Activated T-helper 2 cell treated with anti-CD3 and anti-CD28 coated beads, Interferon-gamma antibody, Interleukin-2, Interleukin-4, amounts not matched to agents 10 μg/mL and 5 μg/mL and 100 μg/mL, durations not matched to agents 14 hours and 24 hours and 36 hours (primary cell): Measurements from ENCODE around the gene ITGB1BP2. TPM values are rescaled to one million over a fixed set of nuclear protein-coding genes. Genes with fewer than 3 reads are reported as not detected.
A peak's percentile ranks its signal among the peaks of the same experiment; 100 is the strongest.
"Not testable (repeated sequence)": the region's sequence is repeated elsewhere in the genome, so short reads cannot be mapped to it uniquely, and the experiment has no call there.

Experiments used
- DNase-seq: peaks from one replicate; pipeline ENCODE4 v3.0.0; 2021; ENCODE audit warnings: low spot score
- H3K27ac Mint-ChIP-seq: one replicate; pipeline ENCODE4 v1.8.0; 2021; ENCODE audit warnings: mixed read lengths
- H3K27me3 Mint-ChIP-seq: one replicate; pipeline ENCODE4 v1.8.0; 2021; ENCODE audit warnings: low read depth, mixed read lengths
- H3K36me3 Mint-ChIP-seq: one replicate; pipeline ENCODE4 v1.8.0; 2021; ENCODE audit warnings: low read depth, mixed read lengths
- H3K4me1 Mint-ChIP-seq: one replicate; pipeline ENCODE4 v1.8.0; 2021; ENCODE audit warnings: low read depth, mixed read lengths
- H3K4me3 Mint-ChIP-seq: one replicate; pipeline ENCODE4 v1.8.0; 2021; ENCODE audit warnings: low read depth, mild to moderate bottlenecking, moderate library complexity, mixed read lengths
- H3K9me3 Mint-ChIP-seq: one replicate; pipeline ENCODE4 v1.8.0; 2021; ENCODE audit warnings: mixed read lengths
- intact Hi-C: fragments of 100-400 bp; cut with micrococcal nuclease; formaldehyde crosslinking; loops from one replicate; pipeline ENCODE4 v1.15.1; 2023
- total RNA-seq: library from RNA; stranded (reverse); gene quantifications from 2 replicates; pipeline ENCODE4 v1.2.3, GENCODE V29; 2022

Gene ITGB1BP2
- total RNA-seq, 1 donor from 2014 or later: 6.1 TPM

- intact Hi-C loops: loop anchor here (1.0 to 5.0 kb wide), 6 partner anchors 29 to 249 kb away; partner anchors contain the start of genes IL2RG, OGT and ZMYM3
- DNase-seq: peak; percentile 84
- H3K36me3 Mint-ChIP-seq: peaks cover 34% of the 10 kb centered on the region
- H3K27me3 Mint-ChIP-seq: peaks cover 3% of the 10 kb centered on the region
- no peaks in the 10 kb centered on the region for H3K9me3 Mint-ChIP-seq
- H3K4me3 Mint-ChIP-seq: peak within 1 kb of the TSS; percentile 88
- peaks cover 12% of the 10 kb centered on the region for H3K4me1 Mint-ChIP-seq
- peak within 1 kb of the TSS; percentile 100 for H3K27ac Mint-ChIP-seq
These were observed 18.0 kb upstream of the ITGB1BP2 start, which contains the start of gene NONO for GRCh38 chrX:71283403-71284143. Gene NONO (plus strand): TSS chrX:71283635. CDS start chrX:71290638, 7,003 bp downstream.

GRCh38 chrX:71285929-71286328 is 15.6 kb upstream of the ITGB1BP2 start:
- H3K4me3 Mint-ChIP-seq: peak overlapping the region; percentile 88
- H3K36me3 Mint-ChIP-seq: peaks cover 46% of the 10 kb centered on the region
- peaks cover 12% of the 10 kb centered on the region for H3K4me1 Mint-ChIP-seq
- no peak for DNase-seq
- H3K9me3 Mint-ChIP-seq: no peaks in the 10 kb centered on the region
- H3K27ac Mint-ChIP-seq: no peak overlapping the region
- intact Hi-C loops: no loop called here
- no peaks in the 10 kb centered on the region for H3K27me3 Mint-ChIP-seq

DNA sequence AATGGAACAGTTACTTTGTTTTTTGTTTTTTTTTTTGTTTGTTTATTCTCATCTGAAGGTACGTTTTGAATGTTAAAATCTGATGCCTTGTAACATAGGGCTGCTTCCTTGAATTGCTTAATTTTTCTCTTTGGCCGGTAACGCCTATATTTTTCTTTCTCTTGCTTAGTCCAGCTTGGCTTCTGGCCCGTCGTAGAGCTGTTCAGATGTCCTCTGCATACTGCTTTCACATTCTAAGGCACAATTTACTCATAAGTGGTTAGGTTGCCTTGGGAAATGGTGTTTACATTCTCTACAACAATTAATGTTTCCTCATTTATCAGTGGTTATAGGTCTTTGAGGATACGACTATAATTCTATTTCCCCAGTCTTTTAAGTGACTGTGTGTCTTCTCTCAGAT is 10.2 kb upstream of the ITGB1BP2 start:
- Mint-ChIP-seq H3K27ac (no peak overlapping the region), H3K36me3 (peaks cover 49% of the 10 kb centered on the region), H3K4me3 (no peak overlapping the region), H3K9me3 (no peaks in the 10 kb centered on the region), H3K27me3 (no peaks in the 10 kb centered on the region), H3K4me1 (peaks cover 4% of the 10 kb centered on the region)
- intact Hi-C loops: no loop called here
- DNase-seq: no peak

DNA sequence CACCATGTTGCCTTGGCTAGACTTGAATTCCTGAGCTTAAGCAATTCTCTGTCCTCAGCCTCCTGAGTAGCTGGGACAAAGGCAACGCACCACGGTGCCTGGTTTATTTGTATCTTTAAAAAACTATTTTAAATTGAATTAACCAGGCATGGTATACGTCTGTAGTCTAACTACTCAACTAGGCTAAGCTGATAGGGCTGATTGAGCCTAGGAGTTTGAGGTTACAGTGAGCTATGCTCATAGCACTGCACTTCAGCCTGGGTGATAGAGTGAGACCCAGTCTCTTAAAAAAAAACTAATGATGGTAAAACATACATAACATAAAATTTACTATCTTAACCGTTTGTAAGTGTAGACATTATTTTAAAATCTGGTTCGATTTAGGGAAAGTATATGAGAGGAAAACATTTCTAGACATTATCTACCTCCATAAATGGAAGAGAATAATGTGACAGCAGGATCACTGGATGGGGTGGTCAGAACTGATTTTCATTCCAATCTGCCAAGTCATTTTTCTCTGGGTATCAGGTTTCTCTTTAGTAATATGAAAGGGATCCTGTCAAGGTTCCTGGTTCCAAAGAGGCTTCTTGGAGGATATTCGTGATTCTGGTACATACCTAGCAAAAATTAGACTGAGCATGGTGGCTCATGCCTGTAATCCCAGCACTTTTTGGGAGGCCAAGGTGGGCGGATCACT is 8.7 kb upstream of the ITGB1BP2 start:
- DNase-seq: no peak
- Mint-ChIP-seq H3K27ac (no peak overlapping the region), H3K36me3 (peaks cover 57% of the 10 kb centered on the region), H3K4me3 (no peak overlapping the region), H3K27me3 (no peaks in the 10 kb centered on the region), H3K4me1 (peaks cover 4% of the 10 kb centered on the region), H3K9me3 (no peaks in the 10 kb centered on the region)
- intact Hi-C loops: no loop called here

DNA sequence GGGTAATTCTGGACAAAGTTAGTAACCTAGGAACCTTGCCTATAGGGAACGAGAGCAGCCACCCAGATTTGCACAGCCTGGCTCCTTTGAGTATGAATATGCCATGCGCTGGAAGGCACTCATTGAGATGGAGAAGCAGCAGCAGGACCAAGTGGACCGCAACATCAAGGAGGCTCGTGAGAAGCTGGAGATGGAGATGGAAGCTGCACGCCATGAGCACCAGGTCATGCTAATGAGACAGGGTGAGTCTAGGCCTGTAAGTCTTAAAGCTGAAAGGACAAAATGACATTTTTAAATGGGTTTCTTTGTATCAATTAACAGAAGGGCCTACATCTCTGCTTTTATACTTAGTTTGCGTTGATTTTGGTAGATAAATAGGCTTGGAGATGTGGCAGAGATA is 4.7 kb upstream of the ITGB1BP2 start:
- no peaks in the 10 kb centered on the region for H3K27me3 Mint-ChIP-seq
- H3K36me3 Mint-ChIP-seq: peaks cover 67% of the 10 kb centered on the region
- intact Hi-C loops: no loop called here

DNA sequence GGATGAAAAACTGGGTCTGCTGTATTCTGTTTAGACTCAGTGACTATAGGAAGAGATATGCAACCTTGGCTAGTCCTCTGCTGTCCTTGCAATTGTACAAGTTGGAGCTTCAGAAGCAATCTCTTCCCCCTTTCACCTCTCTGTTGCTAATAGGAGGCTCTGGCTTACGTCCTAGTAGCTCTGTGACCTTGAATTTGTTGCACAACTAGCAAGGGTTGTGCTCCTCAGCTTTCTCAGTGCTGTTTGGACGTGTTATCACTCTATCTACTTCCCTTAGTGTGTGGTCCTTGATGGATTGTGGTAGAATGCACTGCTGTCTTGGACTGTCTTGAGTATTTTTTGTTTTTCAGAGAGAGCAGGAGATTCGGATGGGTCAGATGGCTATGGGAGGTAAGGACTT is 3.4 kb upstream of the ITGB1BP2 start:
- Mint-ChIP-seq H3K27ac (no peak overlapping the region), H3K4me1 (peaks cover 17% of the 10 kb centered on the region), H3K9me3 (no peaks in the 10 kb centered on the region), H3K4me3 (no peak overlapping the region), H3K36me3 (peaks cover 72% of the 10 kb centered on the region), H3K27me3 (no peaks in the 10 kb centered on the region)
- intact Hi-C loops: no loop called here
- no peak for DNase-seq

More for the DNA sequence above, 4.7 kb upstream of the ITGB1BP2 start:
- DNase-seq: no peak
- Mint-ChIP-seq H3K9me3 (no peaks in the 10 kb centered on the region), H3K4me1 (peaks cover 4% of the 10 kb centered on the region), H3K27ac (no peak overlapping the region), H3K4me3 (no peak overlapping the region)

DNA sequence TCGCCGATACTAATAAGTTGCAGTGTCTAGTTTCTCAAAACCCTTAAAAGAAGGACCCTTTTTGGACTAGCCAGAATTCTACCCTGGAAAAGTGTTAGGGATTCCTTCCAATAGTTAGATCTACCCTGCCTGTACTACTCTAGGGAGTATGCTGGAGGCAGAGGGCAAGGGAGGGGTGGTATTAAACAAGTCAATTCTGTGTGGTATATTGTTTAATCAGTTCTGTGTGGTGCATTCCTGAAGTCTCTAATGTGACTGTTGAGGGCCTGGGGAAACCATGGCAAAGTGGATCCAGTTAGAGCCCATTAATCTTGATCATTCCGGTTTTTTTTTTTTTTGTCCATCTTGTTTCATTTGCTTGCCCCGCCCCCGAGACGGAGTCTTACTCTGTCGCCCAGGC is 1.5 kb upstream of the ITGB1BP2 start:
- not testable (repeated sequence) for H3K27ac Mint-ChIP-seq, H3K27me3 Mint-ChIP-seq, DNase-seq, H3K4me3 Mint-ChIP-seq, H3K9me3 Mint-ChIP-seq
- peaks cover 21% of the 10 kb centered on the region for H3K4me1 Mint-ChIP-seq
- H3K36me3 Mint-ChIP-seq: peaks cover 78% of the 10 kb centered on the region
- intact Hi-C loops: loop anchor here (5.0 kb wide), 1 partner anchor 67 kb away; the partner anchor contains the start of gene TAF1

DNA sequence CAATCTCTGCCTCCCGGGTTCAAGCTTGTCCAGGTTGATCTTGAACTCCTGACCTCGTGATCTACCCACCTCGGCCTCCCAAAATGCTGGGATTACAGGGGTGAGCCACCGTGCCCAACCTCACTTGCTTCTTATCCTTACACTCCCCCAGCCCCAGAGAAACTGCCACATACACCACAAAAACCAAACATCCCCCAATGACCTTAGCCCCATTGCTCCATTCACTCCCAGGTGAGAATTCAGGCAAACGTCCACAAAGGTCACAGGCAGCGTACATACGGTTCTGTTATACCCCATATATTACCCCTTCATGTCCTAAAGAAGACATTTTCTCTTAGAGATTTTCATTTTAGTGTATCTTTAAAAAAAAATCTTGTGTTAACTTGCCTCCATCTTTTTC is 1.1 kb upstream of the ITGB1BP2 start:
- Mint-ChIP-seq H3K4me1 (peaks cover 21% of the 10 kb centered on the region), H3K36me3 (peaks cover 79% of the 10 kb centered on the region)
- H3K27ac Mint-ChIP-seq, DNase-seq, H3K9me3 Mint-ChIP-seq, H3K27me3 Mint-ChIP-seq, H3K4me3 Mint-ChIP-seq: not testable (repeated sequence)
- intact Hi-C loops: loop anchor here (5.0 kb wide), 1 partner anchor 67 kb away; the partner anchor contains the start of gene TAF1

DNA sequence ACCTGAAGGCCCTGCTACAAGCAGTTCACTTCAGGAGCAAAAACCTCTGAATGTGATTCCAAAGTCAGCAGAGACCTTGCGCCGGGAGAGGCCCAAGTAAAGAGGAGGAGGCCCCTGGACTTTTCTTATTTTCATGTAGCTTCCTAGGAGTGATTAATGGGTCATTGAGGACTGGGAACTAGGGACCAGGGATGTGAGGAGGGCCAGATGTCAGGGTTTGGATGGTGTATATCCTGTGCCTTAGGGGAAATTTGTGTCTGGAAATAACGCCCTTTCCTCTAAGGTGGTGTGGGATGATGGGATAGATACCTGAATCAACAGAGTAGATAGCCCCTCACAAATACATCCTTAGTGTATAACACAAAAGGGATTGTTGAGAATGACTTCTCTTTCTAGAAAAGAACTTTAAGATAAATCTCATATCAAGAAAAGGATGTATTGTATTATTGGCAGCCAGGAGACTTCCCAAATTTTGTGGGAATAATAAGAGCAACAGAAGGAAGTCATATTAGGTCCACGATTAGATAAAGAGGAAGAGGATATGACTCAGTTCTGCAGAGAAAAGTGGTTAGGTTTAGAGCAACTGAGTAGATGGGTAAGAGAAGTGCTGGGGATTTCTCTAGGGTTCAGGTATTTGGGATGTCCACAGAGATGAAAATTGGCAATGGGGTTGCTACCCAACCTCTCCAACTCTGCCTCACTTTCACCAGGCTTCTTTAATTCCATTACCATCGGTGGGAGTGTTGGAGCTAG is 1.1 kb downstream of the ITGB1BP2 start:
- intact Hi-C loops: loop anchor here (5.0 kb wide), 1 partner anchor 65 kb away; the partner anchor contains the start of gene TAF1
- no peak for DNase-seq
- Mint-ChIP-seq H3K27ac (peak overlapping the region; percentile 34), H3K36me3 (peaks cover 61% of the 10 kb centered on the region), H3K27me3 (no peaks in the 10 kb centered on the region), H3K4me3 (no peak overlapping the region), H3K4me1 (peaks cover 21% of the 10 kb centered on the region), H3K9me3 (no peaks in the 10 kb centered on the region)

DNA sequence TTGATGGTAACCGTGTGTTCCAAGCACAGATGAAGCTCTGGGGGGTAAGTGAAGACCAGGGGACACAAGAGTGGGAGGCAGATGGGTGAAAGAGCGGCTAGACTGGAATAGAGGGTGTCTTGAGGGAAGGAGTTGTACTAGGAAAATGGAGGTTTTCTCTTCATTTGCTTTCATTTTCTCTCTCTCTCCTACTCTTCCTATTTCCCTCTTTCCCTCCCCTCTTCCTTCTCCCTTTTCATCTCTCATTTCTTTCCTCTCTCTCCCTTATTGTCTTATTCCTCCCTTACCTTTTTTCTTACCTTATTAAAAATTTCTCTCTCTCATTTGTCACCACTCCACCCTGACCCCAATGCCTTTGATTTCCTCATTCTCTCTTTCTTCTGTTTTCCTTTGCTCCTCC is 3.0 kb downstream of the ITGB1BP2 start:
- Mint-ChIP-seq H3K36me3 (peaks cover 53% of the 10 kb centered on the region), H3K4me1 (peaks cover 21% of the 10 kb centered on the region), H3K4me3 (no peak overlapping the region), H3K27me3 (no peaks in the 10 kb centered on the region), H3K27ac (peak overlapping the region; percentile 48), H3K9me3 (no peaks in the 10 kb centered on the region)
- intact Hi-C loops: loop anchor here (5.0 kb wide), 1 partner anchor 63 kb away; the partner anchor contains the start of gene TAF1
- DNase-seq: no peak

- Mint-ChIP-seq H3K36me3 (peaks cover 17% of the 10 kb centered on the region), H3K4me3 (no peak overlapping the region), H3K4me1 (peaks cover 3% of the 10 kb centered on the region), H3K27me3 (no peaks in the 10 kb centered on the region), H3K27ac (peak overlapping the region; percentile 40), H3K9me3 (no peaks in the 10 kb centered on the region)
- intact Hi-C loops: no loop called here
- no peak for DNase-seq
These were observed 14.4 kb downstream of the ITGB1BP2 start for GRCh38 chrX:71315917-71316316.

GRCh38 chrX:71316959-71317358 is 15.4 kb downstream of the ITGB1BP2 start:
- intact Hi-C loops, H3K27ac Mint-ChIP-seq, H3K4me3 Mint-ChIP-seq, H3K4me1 Mint-ChIP-seq, DNase-seq, H3K27me3 Mint-ChIP-seq, H3K9me3 Mint-ChIP-seq: not testable (repeated sequence)
- peaks cover 14% of the 10 kb centered on the region for H3K36me3 Mint-ChIP-seq
